Smooth muscle cell (in vitro differentiated cells): ENCODE data around the gene SMAD3. TPM values are rescaled to one million over a fixed set of nuclear protein-coding genes. Genes with fewer than 3 reads are reported as not detected.
A peak's percentile ranks its signal among the peaks of the same experiment; 100 is the strongest.
"Not testable (repeated sequence)": the region's sequence is repeated elsewhere in the genome, so short reads cannot be mapped to it uniquely, and the experiment has no call there.

Experiments used
- DNase-seq: peaks from one replicate; lab custom pipeline; 2025; ENCODE audit not compliant: unreplicated experiment; lab: John Stamatoyannopoulos, UW
- H2AFZ ChIP-seq: fragments of 200-600 bp; sonication (generic); 2 replicates; pipeline ENCODE4 v1.6.0; 2016; ENCODE audit warnings: antibody characterized with exemption, low read depth, mild to moderate bottlenecking
- H3F3A ChIP-seq: fragments of 200-600 bp; sonication (generic); 2 replicates; pipeline ENCODE4 v1.6.0; 2017; ENCODE audit warnings: antibody characterized with exemption, low read depth
- H3K27ac ChIP-seq: fragments of 200-600 bp; sonication (generic); 2 replicates; pipeline ENCODE4 v1.5.1; 2016; ENCODE audit warnings: low read depth, mild to moderate bottlenecking
- H3K27me3 ChIP-seq: fragments of 200-600 bp; sonication (generic); 2 replicates; pipeline ENCODE4 v1.6.1; 2016; ENCODE audit warnings: low read depth, mild to moderate bottlenecking
- H3K36me3 ChIP-seq: fragments of 200-600 bp; sonication (generic); 2 replicates; pipeline ENCODE4 v1.5.1; 2016; ENCODE audit warnings: low read depth
- H3K4me1 ChIP-seq: fragments of 200-600 bp; sonication (generic); 2 replicates; pipeline ENCODE4 v1.5.1; 2016; ENCODE audit warnings: low read depth
- H3K4me2 ChIP-seq: fragments of 200-600 bp; sonication (generic); 2 replicates; pipeline ENCODE4 v1.6.0; 2016; ENCODE audit warnings: mild to moderate bottlenecking
- H3K4me3 ChIP-seq: fragments of 200-600 bp; sonication (generic); 2 replicates; pipeline ENCODE4 v1.5.1; 2016; ENCODE audit warnings: mild to moderate bottlenecking
- H3K79me2 ChIP-seq: fragments of 200-600 bp; sonication (generic); 2 replicates; pipeline ENCODE4 v1.6.0; 2016; ENCODE audit warnings: low read depth, mild to moderate bottlenecking
- H3K9ac ChIP-seq: fragments of 200-600 bp; sonication (generic); 2 replicates; pipeline ENCODE4 v1.6.0; 2016; ENCODE audit warnings: low read depth
- H3K9me3 ChIP-seq: fragments of 200-600 bp; sonication (generic); replicated peaks from 2 replicates; pipeline ENCODE4 v1.5.1; 2016; ENCODE audit warnings: low read depth
- H4K20me1 ChIP-seq: fragments of 200-600 bp; sonication (generic); 2 replicates; pipeline ENCODE4 v1.6.0; 2016; ENCODE audit warnings: low read depth
- WGBS: methylation state at CpG from one replicate; pipeline ENCODE4 v1.1.7; 2016; ENCODE audit warnings: low lambda C conversion rate; 5-methylcytosine and 5-hydroxymethylcytosine counted together
- polyA plus RNA-seq: library from polyadenylated mRNA; unstranded; fragments of >200 nt; fragmentation: Nextera tagmentation; extraction: Ambion mirVana; gene quantifications from 2 replicates; pipeline ENCODE4 v1.2.1, GENCODE V29; 2016
- total RNA-seq: library from RNA; depleted of rRNA; stranded (reverse); fragments of >200 nt; gene quantifications from 2 replicates; pipeline ENCODE4 v1.2.3, GENCODE V29; 2014
- TF ChIP-seq, protein P1 (sequence below): fragments of 200-600 bp; sonication (generic); IDR thresholded peaks from 2 replicates; pipeline ENCODE4 v1.5.1; 2017; ENCODE audit warnings: borderline replicate concordance, mild to moderate bottlenecking, antibody characterized with exemption; ENCODE audit not compliant: insufficient read depth, poor library complexity, severe bottlenecking

The SMAD3 gene
- total and polyA plus RNA-seq, 2 experiments from 2014 or later = 20.2 to 21.9 TPM

- no peak for DNase-seq
- H4K20me1 ChIP-seq = no peaks in the 10 kb centered on the region
- H3K4me3 ChIP-seq = no peak overlapping the region
- H3K27me3 ChIP-seq = no peaks in the 10 kb centered on the region
- TF ChIP-seq, protein P1, sequence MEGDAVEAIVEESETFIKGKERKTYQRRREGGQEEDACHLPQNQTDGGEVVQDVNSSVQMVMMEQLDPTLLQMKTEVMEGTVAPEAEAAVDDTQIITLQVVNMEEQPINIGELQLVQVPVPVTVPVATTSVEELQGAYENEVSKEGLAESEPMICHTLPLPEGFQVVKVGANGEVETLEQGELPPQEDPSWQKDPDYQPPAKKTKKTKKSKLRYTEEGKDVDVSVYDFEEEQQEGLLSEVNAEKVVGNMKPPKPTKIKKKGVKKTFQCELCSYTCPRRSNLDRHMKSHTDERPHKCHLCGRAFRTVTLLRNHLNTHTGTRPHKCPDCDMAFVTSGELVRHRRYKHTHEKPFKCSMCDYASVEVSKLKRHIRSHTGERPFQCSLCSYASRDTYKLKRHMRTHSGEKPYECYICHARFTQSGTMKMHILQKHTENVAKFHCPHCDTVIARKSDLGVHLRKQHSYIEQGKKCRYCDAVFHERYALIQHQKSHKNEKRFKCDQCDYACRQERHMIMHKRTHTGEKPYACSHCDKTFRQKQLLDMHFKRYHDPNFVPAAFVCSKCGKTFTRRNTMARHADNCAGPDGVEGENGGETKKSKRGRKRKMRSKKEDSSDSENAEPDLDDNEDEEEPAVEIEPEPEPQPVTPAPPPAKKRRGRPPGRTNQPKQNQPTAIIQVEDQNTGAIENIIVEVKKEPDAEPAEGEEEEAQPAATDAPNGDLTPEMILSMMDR = no peak
- peaks cover 43% of the 10 kb centered on the region for H3F3A ChIP-seq
- H2AFZ ChIP-seq = no peak overlapping the region
- peak overlapping the region; percentile 100 for H3K27ac ChIP-seq
- peaks cover 44% of the 10 kb centered on the region for H3K4me1 ChIP-seq
- no peaks in the 10 kb centered on the region for H3K9me3 ChIP-seq
- H3K9ac ChIP-seq = peak overlapping the region; percentile 65
- H3K4me2 ChIP-seq = peak overlapping the region; percentile 67
- WGBS = 40% methylated on average over 9 of the region's 9 CpGs
- no peaks in the 10 kb centered on the region for H3K36me3 ChIP-seq
- H3K79me2 ChIP-seq = peaks cover 81% of the 10 kb centered on the region
Measured at GRCh38 chr15:67120009-67120838, 54.8 kb downstream of the SMAD3 start.

DNA sequence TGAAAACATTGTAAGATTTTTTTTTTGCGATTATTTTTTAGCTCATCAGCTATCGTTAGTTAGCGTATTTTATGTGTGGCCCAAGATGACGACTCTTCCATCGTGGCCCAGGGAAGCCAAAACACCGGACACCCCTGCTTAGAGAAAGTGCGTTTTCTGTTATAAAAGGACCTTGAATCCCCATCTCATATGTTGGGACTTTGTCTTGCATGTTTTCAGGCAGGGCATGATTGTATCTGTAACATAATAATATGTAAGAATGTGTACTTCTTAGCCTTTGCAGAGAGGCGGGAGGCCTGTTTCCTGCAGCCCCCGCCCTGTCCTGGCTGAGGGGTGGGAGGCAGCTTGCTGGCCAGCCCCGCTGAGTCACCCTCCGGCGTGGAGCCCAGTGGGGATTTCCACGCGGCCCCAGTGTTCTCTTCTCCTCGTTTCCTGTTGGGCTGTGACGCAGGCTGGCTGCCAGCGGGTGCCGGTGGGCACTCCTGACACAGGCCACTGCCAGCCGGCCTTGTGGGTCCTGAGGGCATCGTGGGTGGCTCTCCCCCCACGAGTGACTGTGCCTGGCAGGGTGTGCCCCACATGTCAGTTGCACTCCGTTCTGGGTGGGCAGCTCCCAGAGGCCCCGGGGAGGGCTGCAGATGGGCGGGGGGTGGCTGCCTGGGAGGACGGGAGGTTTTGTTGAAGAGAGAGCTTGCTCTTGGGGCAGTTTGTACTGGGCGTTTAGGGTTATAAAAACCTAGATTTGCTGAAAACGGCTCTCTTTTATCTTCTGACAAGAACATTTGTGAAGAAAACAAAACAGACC is 55.6 kb downstream of the SMAD3 start:
- Histone ChIP-seq H3K9me3 (no peaks in the 10 kb centered on the region), H3K36me3 (no peaks in the 10 kb centered on the region), H3K4me3 (no peak overlapping the region), H3K4me2 (peak overlapping the region; percentile 74), H3F3A (peaks cover 50% of the 10 kb centered on the region), H4K20me1 (no peaks in the 10 kb centered on the region), H3K4me1 (peaks cover 51% of the 10 kb centered on the region), H3K27me3 (no peaks in the 10 kb centered on the region), H3K27ac (peak overlapping the region; percentile 100), H3K9ac (peak overlapping the region; percentile 94), H2AFZ (no peak overlapping the region), H3K79me2 (peaks cover 73% of the 10 kb centered on the region)
- TF ChIP-seq, protein P1 = no peak
- DNase-seq = peak; percentile 78
- 22% methylated on average over 27 of the region's 27 CpGs for whole genome bisulfite sequencing

- Histone ChIP-seq H4K20me1 (no peaks in the 10 kb centered on the region), H3K9me3 (no peaks in the 10 kb centered on the region), H3K4me2 (peak overlapping the region; percentile 74), H3F3A (peaks cover 55% of the 10 kb centered on the region), H3K9ac (peak overlapping the region; percentile 94), H3K36me3 (no peaks in the 10 kb centered on the region), H3K4me3 (no peak overlapping the region), H3K4me1 (peaks cover 46% of the 10 kb centered on the region), H3K27me3 (no peaks in the 10 kb centered on the region), H3K27ac (peak overlapping the region; percentile 100), H2AFZ (no peak overlapping the region), H3K79me2 (peaks cover 74% of the 10 kb centered on the region)
- TF ChIP-seq, protein P1 = no peak
- 62% methylated on average over 10 of the region's 10 CpGs for WGBS
- DNase-seq = no peak
Measured at GRCh38 chr15:67121644-67122605, 56.5 kb downstream of the SMAD3 start.

DNA sequence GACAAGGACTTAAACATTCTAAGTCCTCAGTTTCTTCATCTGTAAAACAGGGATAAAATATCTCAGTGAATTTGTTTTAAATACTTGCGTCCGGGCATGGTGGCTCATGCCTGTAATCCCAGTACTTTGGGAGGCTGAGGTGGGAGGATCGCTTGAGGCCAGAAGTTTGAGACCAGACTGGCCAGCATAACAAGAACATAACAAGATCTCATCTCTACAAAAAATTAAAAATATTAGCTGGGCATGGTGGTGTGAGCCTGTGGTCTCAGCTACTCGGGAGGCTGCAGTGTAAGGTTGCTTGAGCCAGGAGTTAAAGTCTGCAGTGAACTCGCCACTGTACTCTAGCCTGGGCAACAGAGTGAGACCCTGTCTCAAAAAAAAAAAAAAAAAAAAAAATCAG is 57.4 kb downstream of the SMAD3 start:
- peaks cover 69% of the 10 kb centered on the region for H3K79me2 ChIP-seq
- not testable (repeated sequence) for H3K27me3 ChIP-seq, H3K4me2 ChIP-seq, H2AFZ ChIP-seq, H3K4me3 ChIP-seq, H3K36me3 ChIP-seq, DNase-seq, H3K9me3 ChIP-seq, H4K20me1 ChIP-seq
- H3K27ac ChIP-seq = peak overlapping the region; percentile 100
- 96% methylated on average over 4 of the region's 5 CpGs for WGBS
- peaks cover 55% of the 10 kb centered on the region for H3F3A ChIP-seq
- peaks cover 38% of the 10 kb centered on the region for H3K4me1 ChIP-seq
- peak overlapping the region; percentile 94 for H3K9ac ChIP-seq

GRCh38 chr15:67123291-67123690 is 57.9 kb downstream of the SMAD3 start:
- H3K9ac ChIP-seq, H3K9me3 ChIP-seq, H3K27me3 ChIP-seq, H4K20me1 ChIP-seq, H3K4me2 ChIP-seq, H3K4me3 ChIP-seq, H2AFZ ChIP-seq, H3K36me3 ChIP-seq, DNase-seq: not testable (repeated sequence)
- Histone ChIP-seq H3K4me1 (peaks cover 38% of the 10 kb centered on the region), H3K79me2 (peaks cover 65% of the 10 kb centered on the region), H3K27ac (peak overlapping the region; percentile 95), H3F3A (peaks cover 55% of the 10 kb centered on the region)
- WGBS = 92% methylated on average over 8 of the region's 8 CpGs
